Natural killer cell (primary cell): ENCODE results near the gene LYVE1. TPM values are rescaled to one million over a fixed set of nuclear protein-coding genes. Genes with fewer than 3 reads are reported as not detected.

Experiments used
- ATAC-seq, 3 donors: fragments of 150-1000 bp in 2 of 3; fragments of 200-7000 bp in 1 of 3; cut with Tn5 transposase; 1 replicate in 1 of 3; 2 replicates in 2 of 3; pipeline ENCODE4 v1.10.0; 2021; ENCODE audit warnings: mild to moderate bottlenecking in 2 of 3, moderate library complexity in 2 of 3
- DNase-seq, 2 donors: peaks; one replicate each; pipeline versions ENCODE4 v3.0.0 to v3.0.0-alpha.2; 2013 to 2021; ENCODE audit warnings: mixed read lengths in 1 of 2
- H3K27ac ChIP-seq: one replicate; pipeline ENCODE4 v1.5.1; 2013; ENCODE audit warnings: mild to moderate bottlenecking, low read length
- H3K27me3 ChIP-seq: one replicate; pipeline ENCODE4 v1.6.1; 2013; ENCODE audit warnings: low read length; ENCODE audit not compliant: control insufficient read depth, insufficient read depth
- H3K36me3 ChIP-seq: one replicate; pipeline ENCODE4 v1.6.1; 2013; ENCODE audit warnings: low read length; ENCODE audit not compliant: control insufficient read depth, insufficient read depth
- H3K4me1 ChIP-seq: one replicate; pipeline ENCODE4 v1.6.1; 2013; ENCODE audit warnings: low read length; ENCODE audit not compliant: control insufficient read depth, insufficient read depth
- H3K4me3 ChIP-seq: one replicate; pipeline ENCODE4 v1.5.1; 2013; ENCODE audit warnings: low read length
- H3K9me3 ChIP-seq: one replicate; pipeline ENCODE4 v1.6.1; 2013; ENCODE audit warnings: low read length; ENCODE audit not compliant: control insufficient read depth, insufficient read depth
- H3K27ac Mint-ChIP-seq, 2 donors: one replicate each; pipeline ENCODE4 v1.8.0; 2022; ENCODE audit warnings: mild to moderate bottlenecking in 2 of 2, mixed read lengths in 2 of 2, moderate library complexity in 1 of 2
- H3K27me3 Mint-ChIP-seq, 2 donors: one replicate each; pipeline ENCODE4 v1.8.0; 2022; ENCODE audit warnings: low read depth in 2 of 2, mixed read lengths in 2 of 2
- H3K36me3 Mint-ChIP-seq: one replicate; pipeline ENCODE4 v1.8.0; 2022; ENCODE audit warnings: mixed read lengths
- H3K4me1 Mint-ChIP-seq, 2 donors: one replicate each; pipeline ENCODE4 v1.8.0; 2022; ENCODE audit warnings: mixed read lengths in 2 of 2
- H3K4me3 Mint-ChIP-seq: one replicate; pipeline ENCODE4 v1.8.0; 2022; ENCODE audit warnings: mild to moderate bottlenecking, moderate library complexity, mixed read lengths
- H3K9me3 Mint-ChIP-seq, 2 donors: one replicate each; pipeline ENCODE4 v1.8.0; 2022; ENCODE audit warnings: mixed read lengths in 2 of 2
- CTCF ChIP-seq: fragments of 200-600 bp; IDR thresholded peaks from one replicate; pipeline ENCODE4 v1.8.0; 2022; ENCODE audit warnings: antibody characterized with exemption
- WGBS: methylation state at CpG from one replicate; pipeline ENCODE4 v1.1.7; 2013; ENCODE audit warnings: missing lambda C conversion rate; ENCODE audit not compliant: insufficient coverage; 5-methylcytosine and 5-hydroxymethylcytosine counted together
- intact Hi-C: fragments of 100-400 bp; cut with micrococcal nuclease; formaldehyde crosslinking; loops from one replicate; pipeline ENCODE4 v1.14.2; 2022
- total RNA-seq, 4 donors: library from RNA; stranded (reverse); fragments of 120-200 nt in 1 of 4; gene quantifications; one replicate each; pipeline versions ENCODE4 v1.2.3 to v1.2.4, GENCODE V29; 2013 to 2022

LYVE1 gene
- not detected for total RNA-seq
- total RNA-seq (2013) = 0.07 TPM

- H3K9me3 Mint-ChIP-seq = no peaks in the 10 kb centered on the region
- H3K27me3 ChIP-seq = no peaks in the 10 kb centered on the region
- no peaks in the 10 kb centered on the region for H3K36me3 Mint-ChIP-seq
- no peak for TF ChIP-seq CTCF
- no peak within 1 kb of the TSS for H3K27ac Mint-ChIP-seq
- no peaks in the 10 kb centered on the region for H3K9me3 ChIP-seq
- H3K27me3 Mint-ChIP-seq = peaks cover 6 to 15% of the 10 kb centered on the region in 2 donors
- no peaks in the 10 kb centered on the region for H3K36me3 ChIP-seq
- 87% methylated on average over 7 of the region's 7 CpGs for WGBS
- no peak for ATAC-seq
- no peaks in the 10 kb centered on the region for H3K4me1 Mint-ChIP-seq
- H3K27ac ChIP-seq = no peak within 1 kb of the TSS
- DNase-seq = no peak
- no peaks in the 10 kb centered on the region for H3K4me1 ChIP-seq
- H3K4me3 ChIP-seq = no peak within 1 kb of the TSS
- no peak within 1 kb of the TSS for H3K4me3 Mint-ChIP-seq
- intact Hi-C loops = no loop called here
Observed at GRCh38 chr11:10568486-10568941, at the start of gene LYVE1. Gene LYVE1, minus strand, starts transcription at chr11:10568665. Its CDS starts 133 bp downstream, at chr11:10568532.

- DNase-seq (no peak), ATAC-seq (no peak)
- TF ChIP-seq CTCF = no peak
- intact Hi-C loops = no loop called here
- Histone ChIP-seq H3K36me3 (no peaks in the 10 kb centered on the region), H3K4me3 (no peak overlapping the region), H3K9me3 (no peaks in the 10 kb centered on the region), H3K4me1 (peaks cover 7% of the 10 kb centered on the region), H3K27ac (no peak overlapping the region), H3K27me3 (no peaks in the 10 kb centered on the region)
- peaks cover 7 to 12% of the 10 kb centered on the region in 2 donors for H3K27me3 Mint-ChIP-seq
- no peaks in the 10 kb centered on the region for H3K36me3 Mint-ChIP-seq
- H3K9me3 Mint-ChIP-seq = no peaks in the 10 kb centered on the region
- no peaks in the 10 kb centered on the region for H3K4me1 Mint-ChIP-seq
- no peak overlapping the region for H3K27ac Mint-ChIP-seq
- WGBS = 55% methylated on average over 1 of the region's 1 CpG
- H3K4me3 Mint-ChIP-seq = no peak overlapping the region
Observed at GRCh38 chr11:10617551-10617950, 49.1 kb upstream of the LYVE1 start.

GRCh38 chr11:10611979-10612862, 43.8 kb upstream of the LYVE1 start:
- ATAC-seq = no peak
- no peak overlapping the region for H3K27ac Mint-ChIP-seq

More at GRCh38 chr11:10611979-10612862, 43.8 kb upstream of the LYVE1 start:
- H3K4me3 ChIP-seq = no peak overlapping the region
- peaks cover 0 to 6% of the 10 kb centered on the region in 2 donors for H3K4me1 Mint-ChIP-seq
- H3K27me3 Mint-ChIP-seq = peaks cover 24 to 25% of the 10 kb centered on the region in 2 donors
- no peaks in the 10 kb centered on the region for H3K9me3 Mint-ChIP-seq
- H3K4me3 Mint-ChIP-seq = no peak overlapping the region
- WGBS = 68% methylated on average over 9 of the region's 9 CpGs
- H3K9me3 ChIP-seq = no peaks in the 10 kb centered on the region
- no peak for DNase-seq
- H3K27me3 ChIP-seq = peaks cover 4% of the 10 kb centered on the region
- H3K27ac ChIP-seq = peak overlapping the region; percentile 66
- no peak for TF ChIP-seq CTCF
- no peaks in the 10 kb centered on the region for H3K36me3 Mint-ChIP-seq
- intact Hi-C loops = no loop called here
- no peaks in the 10 kb centered on the region for H3K36me3 ChIP-seq
- peaks cover 22% of the 10 kb centered on the region for H3K4me1 ChIP-seq
